ENCODE results near the gene ZBTB3.
"Not testable (repeated sequence)": the region's sequence is repeated elsewhere in the genome, so short reads cannot be mapped to it uniquely, and the experiment has no call there.

Gene ZBTB3

DNA sequence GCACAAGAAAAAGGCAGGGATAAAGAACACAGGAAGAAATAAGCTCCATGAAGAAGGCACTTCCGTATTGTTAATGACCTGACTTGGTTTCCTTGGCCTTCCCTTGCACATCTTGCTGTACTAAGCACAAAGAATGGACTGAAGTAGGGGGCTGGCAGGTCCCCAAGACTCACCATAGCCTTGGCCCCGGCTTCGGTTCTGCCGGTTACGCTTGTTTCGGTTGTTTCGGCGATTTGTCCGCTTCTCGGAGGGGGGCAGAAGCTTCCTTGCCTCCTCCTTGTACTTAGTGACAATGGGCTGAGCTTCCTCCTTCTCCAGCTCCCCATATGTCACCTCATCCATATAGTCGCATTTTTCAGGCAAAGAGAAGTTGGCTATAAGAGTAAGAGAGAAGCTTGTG is 37.1 kb downstream of the ZBTB3 start:
- DNase-seq (ENCODE audit: insufficient read length, low spot score) (no peak), FAIRE-seq (no peak)

GRCh38 chr11:62716206-62716605 is 37.8 kb downstream of the ZBTB3 start:
- FAIRE-seq: no peak
- no peak for DNase-seq (ENCODE audit: insufficient read length, low spot score)

- no peak for FAIRE-seq
- no peak for DNase-seq (ENCODE audit: insufficient read length, low spot score)
Measured at GRCh38 chr11:62715150-62716130, 38.5 kb downstream of the ZBTB3 start.

DNA sequence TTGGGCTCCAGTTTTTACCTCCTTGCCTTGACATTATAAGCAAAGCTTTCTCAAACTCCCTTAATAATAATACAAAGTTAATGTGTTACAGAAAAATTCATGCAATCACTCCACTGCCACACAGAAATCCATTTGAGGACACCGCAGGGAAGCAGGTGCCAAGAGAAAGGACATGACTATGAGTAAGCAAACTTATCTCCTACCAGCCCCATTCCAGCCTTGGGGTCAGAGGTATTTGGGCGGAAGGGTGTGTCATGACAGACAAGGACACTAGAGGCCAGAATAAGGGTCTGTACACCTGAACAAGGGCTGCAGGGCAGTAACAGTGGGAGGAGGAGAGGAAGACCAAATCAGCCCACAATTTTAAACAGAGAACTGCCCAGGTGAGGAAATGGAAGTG is 40.6 kb downstream of the ZBTB3 start:
- no peak for DNase-seq (ENCODE audit: insufficient read length, low spot score)

GRCh38 chr11:62712861-62713260 is 41.1 kb downstream of the ZBTB3 start:
- peak; percentile 14 for FAIRE-seq
- no peak for DNase-seq (ENCODE audit: insufficient read length, low spot score)

More for the DNA sequence above, 40.6 kb downstream of the ZBTB3 start:
- no peak for FAIRE-seq

- FAIRE-seq (no peak), DNase-seq (ENCODE audit: insufficient read length, low spot score) (no peak)
Measured at GRCh38 chr11:62712276-62712812, 41.6 kb downstream of the ZBTB3 start.

DNA sequence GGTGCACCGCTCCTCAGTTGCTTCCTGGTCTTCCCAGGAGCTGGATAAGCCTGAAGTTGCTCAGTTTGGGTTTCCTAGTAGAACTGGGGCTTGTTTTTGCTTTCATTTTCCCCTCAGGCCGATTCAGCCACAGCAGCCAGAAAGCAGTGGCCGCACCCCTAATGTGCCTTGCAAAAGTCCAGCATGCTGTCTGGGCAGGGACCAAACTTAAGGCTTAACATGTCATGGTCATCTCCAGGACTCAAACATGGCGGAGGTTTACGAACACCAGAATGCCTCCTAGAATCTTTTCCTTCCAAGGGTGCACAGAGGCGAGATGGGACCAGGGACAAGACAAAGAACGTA is 44.0 kb downstream of the ZBTB3 start:
- DNase-seq (ENCODE audit: insufficient read length, low spot score): no peak
- FAIRE-seq: no peak

GRCh38 chr11:62709247-62710000 is 44.5 kb downstream of the ZBTB3 start:
- peak; percentile 91 for FAIRE-seq

DNA sequence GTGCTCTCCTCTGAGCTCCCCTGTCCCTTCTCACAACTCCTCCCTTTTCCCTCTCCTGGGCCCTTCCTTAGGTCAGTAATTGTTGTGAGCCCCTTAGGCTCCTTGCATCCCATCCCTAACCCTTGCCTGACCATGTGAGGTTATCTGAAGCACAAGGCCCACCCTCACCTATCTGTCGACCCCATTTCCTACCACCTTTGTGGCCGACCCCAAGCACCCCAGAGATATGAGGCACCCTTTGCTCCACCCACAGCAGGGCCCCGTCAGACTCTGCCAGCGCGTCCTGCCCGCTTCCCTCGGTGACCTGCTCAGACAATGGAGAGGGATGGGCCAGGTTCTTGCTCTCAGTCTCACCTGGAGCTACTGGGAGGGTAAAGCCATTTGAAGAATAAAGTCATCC is 45.2 kb downstream of the ZBTB3 start:
- FAIRE-seq (no peak), DNase-seq (ENCODE audit: insufficient read length, low spot score) (no peak)

More at GRCh38 chr11:62709247-62710000, 44.5 kb downstream of the ZBTB3 start:
- DNase-seq (ENCODE audit: insufficient read length, low spot score): peak; percentile 77

GRCh38 chr11:62708392-62708791 is 45.6 kb downstream of the ZBTB3 start:
- FAIRE-seq (no peak), DNase-seq (ENCODE audit: insufficient read length, low spot score) (no peak)

DNA sequence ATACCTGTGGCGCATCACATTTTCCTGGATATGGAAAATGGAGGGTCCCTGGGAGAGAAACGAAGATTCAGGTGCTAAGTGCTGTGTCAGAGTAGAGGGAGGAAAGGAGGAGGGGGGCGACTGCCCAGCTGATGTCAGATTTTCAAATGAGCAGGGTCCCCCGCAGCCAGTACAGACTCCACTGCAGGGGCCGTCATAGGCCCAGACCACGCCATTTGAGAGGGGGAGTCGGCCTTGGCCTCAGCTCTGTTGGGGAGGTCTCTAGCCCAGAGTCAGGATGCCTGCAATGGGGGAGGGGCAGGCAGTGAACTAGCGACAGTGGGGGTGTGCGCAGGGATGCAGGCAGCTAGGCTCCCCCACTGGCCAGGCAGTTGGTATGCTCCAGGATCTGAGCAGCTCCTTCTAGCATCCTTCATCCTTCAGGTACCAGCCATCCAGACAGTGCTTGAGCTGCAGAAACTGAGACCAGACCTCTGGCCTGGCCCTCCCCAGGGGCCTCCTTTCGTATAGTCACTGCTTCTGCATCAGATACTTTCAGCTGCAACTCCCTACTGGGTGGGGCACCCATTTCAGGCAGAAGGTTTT is 46.6 kb downstream of the ZBTB3 start, which contains the start of the genes BSCL2 and GNG3:
Gene BSCL2, minus strand, starts transcription at position 148 of the 585 bp plus-strand sequence. CDS start 229 bp downstream, outside the sequence.
Gene GNG3, plus strand, starts transcription at position 400 of the 585 bp plus-strand sequence. CDS start 620 bp downstream, outside the sequence.
- DNase-seq (ENCODE audit: insufficient read length, low spot score) (no peak), FAIRE-seq (no peak)

DNA sequence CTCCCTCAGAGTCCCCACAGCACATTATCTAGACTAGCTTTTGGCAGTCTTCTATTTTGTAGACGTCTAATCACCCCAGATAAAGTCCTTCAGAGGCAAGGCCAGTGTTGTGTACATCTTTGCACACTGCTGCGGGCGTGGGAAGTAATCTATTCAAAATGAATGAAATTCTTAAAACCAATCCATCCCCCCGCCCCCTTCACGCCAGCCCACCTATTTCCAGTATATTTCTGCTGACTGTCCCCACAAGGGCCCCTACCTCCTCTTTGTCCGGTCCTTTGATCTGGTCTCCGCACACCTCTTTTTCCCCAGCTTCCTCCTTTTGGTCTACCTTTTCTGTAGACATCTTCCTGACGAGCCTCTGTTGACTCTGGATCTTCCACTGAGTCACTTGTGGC is 47.1 kb downstream of the ZBTB3 start:
- FAIRE-seq (no peak), DNase-seq (ENCODE audit: insufficient read length, low spot score) (no peak)

- FAIRE-seq: peak; percentile 53
- DNase-seq (ENCODE audit: insufficient read length, low spot score): peak; percentile 81
Measured at GRCh38 chr11:62705880-62706849, 47.8 kb downstream of the ZBTB3 start.

- FAIRE-seq (no peak), DNase-seq (ENCODE audit: insufficient read length, low spot score) (no peak)
Measured at GRCh38 chr11:62705413-62705812, 48.5 kb downstream of the ZBTB3 start.

DNA sequence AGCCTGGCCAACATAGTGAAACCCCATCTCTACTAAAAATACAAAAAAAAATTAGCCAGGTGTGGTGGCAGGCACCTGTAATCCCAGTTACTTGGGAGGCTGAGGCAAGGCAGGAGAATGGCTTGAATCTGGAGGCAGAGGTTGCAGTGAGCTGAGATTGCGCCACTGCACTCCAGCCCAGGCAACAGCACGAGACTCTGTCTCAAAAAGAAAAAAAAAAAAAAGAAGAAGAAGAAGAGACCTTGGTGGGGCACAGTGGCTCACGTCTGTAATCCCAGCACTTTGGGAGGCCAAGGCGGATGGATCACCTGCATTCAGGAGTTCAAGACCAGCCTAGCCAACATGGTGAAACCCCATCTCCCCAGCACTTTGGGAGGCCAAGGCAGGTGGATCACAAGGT is 50.0 kb downstream of the ZBTB3 start:
- not testable (repeated sequence) for FAIRE-seq; DNase-seq (ENCODE audit: insufficient read length, low spot score)

DNA sequence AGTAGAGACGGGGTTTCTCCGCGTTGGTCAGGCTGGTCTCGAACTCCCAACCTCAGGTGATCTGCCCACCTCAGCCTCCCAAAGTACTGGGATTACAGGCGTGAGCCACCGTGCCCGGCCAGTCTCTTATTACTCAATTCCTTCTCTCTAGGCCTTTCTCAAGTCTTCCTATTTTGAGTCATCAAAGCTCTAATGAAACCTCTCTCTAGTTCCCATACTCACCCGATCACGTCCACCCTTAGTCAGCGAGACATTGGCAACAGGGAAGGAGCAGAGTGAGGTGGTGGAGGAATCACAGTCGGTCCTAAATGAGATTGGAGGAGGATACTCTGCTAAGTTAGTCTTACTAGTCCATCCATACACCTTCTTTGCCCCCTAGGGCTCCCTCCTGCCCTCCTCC is 51.7 kb downstream of the ZBTB3 start:
- no peak for FAIRE-seq
- DNase-seq (ENCODE audit: insufficient read length, low spot score): no peak
